ENCODE data around the gene FBH1.
A peak's percentile ranks its signal among the peaks of the same experiment; 100 is the strongest.

Gene FBH1

GRCh38 chr10:5889624-5890451, at the start of gene FBH1, which contains the start of gene ANKRD16:
Gene FBH1 (plus strand): TSS chr10:5890243. CDS start chr10:5890346, 103 bp downstream.
Gene ANKRD16 (minus strand): TSS chr10:5889893. CDS start chr10:5889354, 539 bp downstream.
- peak; percentile 88 for ATAC-seq (ENCODE audit: low read depth)
- H3K4me3 ChIP-seq (ENCODE audit: severe bottlenecking): peak within 1 kb of the TSS; percentile 75
- TF ChIP-seq, protein P1, sequence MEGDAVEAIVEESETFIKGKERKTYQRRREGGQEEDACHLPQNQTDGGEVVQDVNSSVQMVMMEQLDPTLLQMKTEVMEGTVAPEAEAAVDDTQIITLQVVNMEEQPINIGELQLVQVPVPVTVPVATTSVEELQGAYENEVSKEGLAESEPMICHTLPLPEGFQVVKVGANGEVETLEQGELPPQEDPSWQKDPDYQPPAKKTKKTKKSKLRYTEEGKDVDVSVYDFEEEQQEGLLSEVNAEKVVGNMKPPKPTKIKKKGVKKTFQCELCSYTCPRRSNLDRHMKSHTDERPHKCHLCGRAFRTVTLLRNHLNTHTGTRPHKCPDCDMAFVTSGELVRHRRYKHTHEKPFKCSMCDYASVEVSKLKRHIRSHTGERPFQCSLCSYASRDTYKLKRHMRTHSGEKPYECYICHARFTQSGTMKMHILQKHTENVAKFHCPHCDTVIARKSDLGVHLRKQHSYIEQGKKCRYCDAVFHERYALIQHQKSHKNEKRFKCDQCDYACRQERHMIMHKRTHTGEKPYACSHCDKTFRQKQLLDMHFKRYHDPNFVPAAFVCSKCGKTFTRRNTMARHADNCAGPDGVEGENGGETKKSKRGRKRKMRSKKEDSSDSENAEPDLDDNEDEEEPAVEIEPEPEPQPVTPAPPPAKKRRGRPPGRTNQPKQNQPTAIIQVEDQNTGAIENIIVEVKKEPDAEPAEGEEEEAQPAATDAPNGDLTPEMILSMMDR (IDR thresholded peaks at IDR 0.05; ENCODE audit: poor library complexity, severe bottlenecking): no peak
- H3K4me1 ChIP-seq (ENCODE audit: insufficient read depth, poor library complexity, severe bottlenecking): peaks cover 4% of the 10 kb centered on the region
- no peaks in the 10 kb centered on the region for H3K9me3 ChIP-seq (ENCODE audit: severe bottlenecking)
- DNase-seq (ENCODE audit: low spot score): peak; percentile 90
- H3K36me3 ChIP-seq (ENCODE audit: low read depth): peaks cover 35% of the 10 kb centered on the region
- H3K27ac ChIP-seq (ENCODE audit: poor library complexity, severe bottlenecking): peak within 1 kb of the TSS; percentile 41
- no peaks in the 10 kb centered on the region for H3K27me3 ChIP-seq (ENCODE audit: insufficient read depth, poor library complexity, severe bottlenecking)

DNA sequence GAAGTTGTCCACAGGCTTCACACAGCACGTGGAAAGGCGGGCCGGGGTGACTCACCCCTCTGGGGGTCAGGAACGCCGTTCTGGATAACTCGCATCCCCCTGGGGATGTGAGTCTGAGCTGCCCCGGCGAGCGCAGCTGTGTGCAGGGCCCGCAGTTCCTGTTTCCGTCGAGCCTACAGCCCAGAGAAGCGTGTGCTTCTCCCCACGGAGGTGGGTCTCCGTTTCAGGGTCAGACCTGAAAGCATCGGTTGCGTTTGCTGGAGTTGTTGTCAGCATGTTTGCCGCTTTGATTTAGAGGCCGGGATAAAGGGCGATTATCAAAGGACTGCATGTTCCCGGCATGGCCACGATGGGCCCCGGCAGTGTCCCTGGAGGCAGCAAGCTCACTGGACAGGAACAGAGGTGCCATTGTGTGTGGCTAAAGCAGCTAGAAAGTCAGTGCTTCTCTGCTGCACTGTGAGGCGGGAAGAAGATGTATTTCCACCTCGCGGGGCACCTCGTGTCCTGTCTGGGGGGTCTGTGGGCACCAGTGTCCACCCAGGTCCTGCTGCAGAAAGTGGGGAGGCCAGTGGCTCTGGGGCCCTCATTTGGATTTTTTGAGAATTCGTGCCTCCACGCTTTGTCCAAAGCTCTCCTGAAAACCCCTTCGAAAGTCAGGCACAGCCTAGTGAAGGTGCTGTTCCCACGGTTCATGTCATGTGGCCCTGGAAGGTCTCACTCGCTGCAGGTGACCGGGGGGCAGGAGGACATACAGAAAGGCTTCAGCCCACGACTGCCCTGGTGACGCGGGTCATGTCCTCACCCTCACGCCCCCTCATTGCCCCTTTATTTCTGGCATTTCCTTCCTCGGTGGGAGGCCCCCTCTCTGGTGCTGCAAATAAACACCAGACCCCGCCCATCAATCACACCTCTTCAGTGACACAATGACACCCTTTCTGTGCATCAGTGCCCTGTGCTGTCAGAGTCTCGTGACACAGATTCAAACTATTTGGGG, 49.4 kb upstream of the FBH1 start:
- Histone ChIP-seq H3K9me3 (ENCODE audit: severe bottlenecking) (no peaks in the 10 kb centered on the region), H3K27me3 (ENCODE audit: insufficient read depth, poor library complexity, severe bottlenecking) (no peaks in the 10 kb centered on the region), H3K4me1 (ENCODE audit: insufficient read depth, poor library complexity, severe bottlenecking) (no peaks in the 10 kb centered on the region), H3K27ac (ENCODE audit: poor library complexity, severe bottlenecking) (no peak overlapping the region), H3K4me3 (ENCODE audit: severe bottlenecking) (no peak overlapping the region), H3K36me3 (ENCODE audit: low read depth) (no peaks in the 10 kb centered on the region)
- ATAC-seq (ENCODE audit: low read depth) (no peak), DNase-seq (ENCODE audit: low spot score) (no peak)
- TF ChIP-seq, protein P1 (IDR thresholded peaks at IDR 0.05; ENCODE audit: poor library complexity, severe bottlenecking): no peak

- no peaks in the 10 kb centered on the region for H3K4me1 ChIP-seq (ENCODE audit: insufficient read depth, poor library complexity, severe bottlenecking)
- no peak overlapping the region for H3K27ac ChIP-seq (ENCODE audit: poor library complexity, severe bottlenecking)
- no peaks in the 10 kb centered on the region for H3K36me3 ChIP-seq (ENCODE audit: low read depth)
- H3K27me3 ChIP-seq (ENCODE audit: insufficient read depth, poor library complexity, severe bottlenecking): no peaks in the 10 kb centered on the region
- ATAC-seq (ENCODE audit: low read depth) (no peak), DNase-seq (ENCODE audit: low spot score) (no peak)
- no peak overlapping the region for H3K4me3 ChIP-seq (ENCODE audit: severe bottlenecking)
- H3K9me3 ChIP-seq (ENCODE audit: severe bottlenecking): no peaks in the 10 kb centered on the region
- TF ChIP-seq, protein P1 (IDR thresholded peaks at IDR 0.05; ENCODE audit: poor library complexity, severe bottlenecking): no peak
Observed at GRCh38 chr10:5841965-5842364, 48.1 kb upstream of the FBH1 start.

DNA sequence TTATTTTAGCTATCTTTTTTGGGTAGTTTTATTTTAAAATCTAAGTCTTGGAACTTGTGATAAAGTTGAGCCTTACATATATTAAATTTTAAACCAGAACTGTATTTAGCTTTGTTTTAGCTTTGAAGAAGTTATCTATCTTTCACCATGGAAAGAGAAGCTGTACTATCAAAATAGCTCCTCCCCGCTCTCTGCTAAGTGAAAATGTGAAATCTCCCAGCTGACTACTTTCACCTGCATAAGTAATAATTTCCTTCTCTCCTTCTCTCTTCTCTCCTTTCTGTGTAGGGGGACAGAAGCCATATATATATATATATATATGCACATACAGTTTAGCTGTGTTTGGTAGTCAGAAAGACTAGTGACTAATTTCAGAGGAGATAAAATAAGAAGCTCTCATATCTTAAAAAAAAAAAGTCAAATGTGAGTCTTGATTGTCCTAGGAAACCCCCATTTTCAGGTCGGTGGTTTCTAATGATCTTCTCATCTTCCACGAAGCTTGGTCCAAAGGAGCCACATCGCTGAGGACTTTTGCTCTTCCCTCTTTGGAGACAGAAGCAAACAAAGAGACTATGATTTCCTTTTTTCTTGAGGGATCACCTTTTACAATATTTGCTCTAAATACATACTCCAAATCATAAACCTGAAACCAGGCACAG, 46.2 kb upstream of the FBH1 start:
- no peak overlapping the region for H3K4me3 ChIP-seq (ENCODE audit: severe bottlenecking)
- H3K36me3 ChIP-seq (ENCODE audit: low read depth): no peaks in the 10 kb centered on the region
- no peaks in the 10 kb centered on the region for H3K27me3 ChIP-seq (ENCODE audit: insufficient read depth, poor library complexity, severe bottlenecking)
- TF ChIP-seq, protein P1 (IDR thresholded peaks at IDR 0.05; ENCODE audit: poor library complexity, severe bottlenecking): no peak
- no peak for ATAC-seq (ENCODE audit: low read depth)
- H3K27ac ChIP-seq (ENCODE audit: poor library complexity, severe bottlenecking): no peak overlapping the region
- no peaks in the 10 kb centered on the region for H3K9me3 ChIP-seq (ENCODE audit: severe bottlenecking)
- no peak for DNase-seq (ENCODE audit: low spot score)
- H3K4me1 ChIP-seq (ENCODE audit: insufficient read depth, poor library complexity, severe bottlenecking): no peaks in the 10 kb centered on the region

All from RWPE2 (cell line).